Central memory CD4-positive, alpha-beta T cell (primary cell): ENCODE data around the gene GP1BA.
"Not testable (repeated sequence)": the region's sequence is repeated elsewhere in the genome, so short reads cannot be mapped to it uniquely, and the experiment has no call there.

Experiments
- DNase-seq: peaks from one replicate; pipeline ENCODE4 v3.0.0; 2022

The GP1BA gene

GRCh38 chr17:4901648-4902344 is 30.3 kb upstream of the GP1BA start:
- DNase-seq: no peak

- no peak for DNase-seq
These were observed 29.5 kb upstream of the GP1BA start for GRCh38 chr17:4902540-4902939.

- peak; percentile 73 for DNase-seq
These were observed 28.8 kb upstream of the GP1BA start, which contains the start of gene CHRNE for GRCh38 chr17:4903051-4903818. TSS of gene CHRNE (minus strand) at chr17:4903098. CDS start at chr17:4903063, 35 bp downstream.

GRCh38 chr17:4906642-4907041 is 25.4 kb upstream of the GP1BA start:
- DNase-seq: not testable (repeated sequence)

- DNase-seq: no peak
These were observed 23.8 kb upstream of the GP1BA start for GRCh38 chr17:4908301-4908700.

- DNase-seq: peak; percentile 69
These were observed 23.2 kb upstream of the GP1BA start for GRCh38 chr17:4908711-4909496.

GRCh38 chr17:4913994-4914393 is 18.1 kb upstream of the GP1BA start:
- no peak for DNase-seq

- DNase-seq: not testable (repeated sequence)
These were observed 17.5 kb upstream of the GP1BA start for GRCh38 chr17:4914551-4914950.

GRCh38 chr17:4919511-4920047 is 12.5 kb upstream of the GP1BA start:
- no peak for DNase-seq

GRCh38 chr17:4920351-4921048 is 11.6 kb upstream of the GP1BA start:
- DNase-seq: no peak

GRCh38 chr17:4921320-4921719 is 10.8 kb upstream of the GP1BA start:
- no peak for DNase-seq

- not testable (repeated sequence) for DNase-seq
These were observed 5.3 kb upstream of the GP1BA start for GRCh38 chr17:4926577-4927335.

- DNase-seq: no peak
These were observed 3.2 kb upstream of the GP1BA start for GRCh38 chr17:4928881-4929280.

- no peak for DNase-seq
These were observed 679 bp downstream of the GP1BA start for GRCh38 chr17:4932756-4933155.

- DNase-seq: no peak
These were observed 1.6 kb downstream of the GP1BA start for GRCh38 chr17:4933646-4934045.

- DNase-seq: no peak
These were observed 2.3 kb downstream of the GP1BA start for GRCh38 chr17:4934173-4934979.

- no peak for DNase-seq
These were observed 3.6 kb downstream of the GP1BA start for GRCh38 chr17:4935650-4936049.

GRCh38 chr17:4936436-4936835 is 4.4 kb downstream of the GP1BA start:
- no peak for DNase-seq

GRCh38 chr17:4937553-4937952 is 5.5 kb downstream of the GP1BA start:
- no peak for DNase-seq

- no peak for DNase-seq
These were observed 6.0 kb downstream of the GP1BA start for GRCh38 chr17:4938069-4938491.
